Endothelial cell of umbilical vein (primary cell): ENCODE measurements around the gene DCDC1. TPM values are rescaled to one million over a fixed set of nuclear protein-coding genes. Genes with fewer than 3 reads are reported as not detected.
A peak's percentile ranks its signal among the peaks of the same experiment; 100 is the strongest.

Experiments
- BruUV-seq: library from RNA; stranded (reverse); fragments of 400-500 nt; replicated peaks from 2 replicates; lab custom pipeline; 2021; lab: Mats Ljungman, UMichigan
- CTCF ChIA-PET: fragments of 300-600, 350-600 bp; sonication (Branson Sonifier 250); formaldehyde crosslinking; loops from one replicate; lab custom pipeline; 2021; ENCODE audit warnings: antibody characterized with exemption, inconsistent platforms; lab: Charles Lee
- POLR2A ChIA-PET: fragments of 300-600, 350-600 bp; sonication (Branson Sonifier 250); formaldehyde crosslinking; loops from one replicate; lab custom pipeline; 2021; ENCODE audit warnings: antibody characterized with exemption, inconsistent platforms; lab: Charles Lee
- DNase-seq: peaks from one replicate; pipeline ENCODE4 v3.0.0-alpha.2; 2011; ENCODE audit warnings: low read depth, low spot score
- FAIRE-seq: peaks from 2 replicates; lab custom pipeline; 2011; peaks lifted over from hg19 to GRCh38; lab: Jason Lieb, UNC
- H2AFZ ChIP-seq: 2 replicates; pipeline ENCODE4 v1.6.0; 2012; ENCODE audit warnings: low read depth, low read length, control low read depth, inconsistent platforms
- H3K27ac ChIP-seq: 2 replicates; pipeline ENCODE4 v1.5.1; 2011; ENCODE audit warnings: low read depth, mild to moderate bottlenecking, control low read depth, low read length, moderate library complexity; ENCODE audit not compliant: insufficient read depth
- H3K27me3 ChIP-seq, 2 experiments: 2 replicates each; pipeline versions ENCODE4 v1.6.0 to v1.6.1; 2011; ENCODE audit warnings: low read length in 2 of 2, mixed read lengths in 1 of 2; ENCODE audit not compliant: control insufficient read depth in 2 of 2, insufficient read depth in 2 of 2
- H3K36me3 ChIP-seq, 2 experiments: 2 replicates in 1 of 2; 3 replicates in 1 of 2; pipeline ENCODE4 v1.5.1; 2011; ENCODE audit warnings: low read length in 2 of 2, mild to moderate bottlenecking in 1 of 2, moderate library complexity in 1 of 2; ENCODE audit not compliant: control insufficient read depth in 2 of 2, insufficient read depth in 2 of 2; ENCODE audit errors: extremely low read depth in 1 of 2
- H3K4me1 ChIP-seq: 3 replicates; pipeline ENCODE4 v1.5.1; 2011; ENCODE audit warnings: mild to moderate bottlenecking, low read length; ENCODE audit not compliant: control insufficient read depth, insufficient read depth; ENCODE audit errors: extremely low read depth
- H3K4me2 ChIP-seq: 2 replicates; pipeline ENCODE4 v1.6.1; 2011; ENCODE audit warnings: low read length, control low read depth, mixed read lengths; ENCODE audit not compliant: insufficient read depth
- H3K4me3 ChIP-seq, 3 experiments: fragments of 200-600 bp in 1 of 3; sonication (generic), shearing (Covaris generic) in 1 of 3; replicated peaks in 1 of 3; 2 replicates each; pipeline ENCODE4 v1.5.1; 2011 to 2016; ENCODE audit warnings: control low read depth in 3 of 3, low read length in 3 of 3, mild to moderate bottlenecking in 2 of 3, inconsistent platforms in 1 of 3, low read depth in 1 of 3, moderate library complexity in 1 of 3; ENCODE audit not compliant: insufficient read depth in 1 of 3
- H3K79me2 ChIP-seq: 2 replicates; pipeline ENCODE4 v1.6.0; 2012; ENCODE audit warnings: low read length, inconsistent platforms; ENCODE audit not compliant: control insufficient read depth, insufficient read depth
- H3K9ac ChIP-seq: replicated peaks from 2 replicates; pipeline ENCODE3; 2011; ENCODE audit warnings: low read length, control low read depth; ENCODE audit not compliant: insufficient read depth; ENCODE audit errors: extremely low read depth
- H3K9me1 ChIP-seq: replicated peaks from 3 replicates; pipeline ENCODE4 v1.6.0; 2011; ENCODE audit warnings: mild to moderate bottlenecking, low read length; ENCODE audit not compliant: control insufficient read depth, insufficient read depth; ENCODE audit errors: extremely low read depth
- H3K9me3 ChIP-seq: replicated peaks from 2 replicates; pipeline ENCODE4 v1.5.1; 2012; ENCODE audit warnings: low read length, inconsistent platforms; ENCODE audit not compliant: control insufficient read depth, insufficient read depth
- H4K20me1 ChIP-seq: replicated peaks from 2 replicates; pipeline ENCODE3; 2011; ENCODE audit warnings: mild to moderate bottlenecking, low read length; ENCODE audit not compliant: control insufficient read depth, insufficient read depth; ENCODE audit errors: extremely low read depth
- CTCF ChIP-seq, 2 donors: IDR thresholded peaks; 1 replicate in 1 of 2; 2 replicates in 1 of 2; pipeline ENCODE4 v1.5.1; 2011; ENCODE audit warnings: low read length in 2 of 2, mild to moderate bottlenecking in 2 of 2, moderate library complexity in 2 of 2, control low read depth in 1 of 2, inconsistent platforms in 1 of 2, low read depth in 1 of 2; ENCODE audit not compliant: insufficient read depth in 1 of 2; ENCODE audit errors: extremely low read depth in 1 of 2
- EZH2 ChIP-seq: IDR thresholded peaks from 2 replicates; pipeline ENCODE4 v1.6.1; 2012; ENCODE audit warnings: borderline replicate concordance, low read depth, mild to moderate bottlenecking, moderate library complexity, low read length, inconsistent platforms; ENCODE audit not compliant: severe bottlenecking
- FOS ChIP-seq: IDR thresholded peaks from 2 replicates; pipeline ENCODE4 v1.6.1; 2011; ENCODE audit warnings: mild to moderate bottlenecking, low read length, moderate library complexity, borderline replicate concordance; ENCODE audit not compliant: insufficient read depth
- GATA2 ChIP-seq: IDR thresholded peaks from 2 replicates; pipeline ENCODE4 v1.7.0; 2011; ENCODE audit warnings: low read depth, mild to moderate bottlenecking, moderate library complexity, mixed read lengths, low read length; ENCODE audit not compliant: insufficient read length, insufficient read depth
- JUN ChIP-seq: IDR thresholded peaks from 2 replicates; pipeline ENCODE4 v1.6.1; 2011; ENCODE audit warnings: borderline replicate concordance, low read depth; ENCODE audit not compliant: insufficient read length, insufficient read depth
- MAX ChIP-seq: IDR thresholded peaks from 2 replicates; pipeline ENCODE4 v1.6.1; 2011; ENCODE audit not compliant: insufficient read depth, insufficient read length
- MYC ChIP-seq: IDR thresholded peaks from one replicate; pipeline ENCODE4 v1.6.1; 2011; ENCODE audit warnings: mild to moderate bottlenecking, low read depth, low read length
- POLR2A ChIP-seq: IDR thresholded peaks from 2 replicates; pipeline ENCODE4 v1.6.1; 2012; ENCODE audit warnings: low read depth, mild to moderate bottlenecking, control low read depth, low read length
- POLR2AphosphoS5 ChIP-seq: IDR thresholded peaks from 2 replicates; pipeline ENCODE4 v1.6.1; 2012; ENCODE audit warnings: low read depth, mild to moderate bottlenecking, control low read depth, low read length, moderate library complexity; ENCODE audit not compliant: insufficient read depth
- dilution Hi-C: fragments of 300-500 bp; cut with MboI; formaldehyde crosslinking; loops from one replicate; pipeline ENCODE4 v1.15.0; 2019; ENCODE audit warnings: low sequenced_read_pairs; ENCODE audit not compliant: extremely low pct_ligation_motif_present
- intact Hi-C: fragments of 100-400 bp; cut with micrococcal nuclease; formaldehyde crosslinking; loops from one replicate; pipeline ENCODE4 v1.10.0; 2022
- polyA plus RNA-seq, 4 experiments: library from polyadenylated mRNA; depleted of rRNA in 3 of 4; stranded (reverse) in 3 of 4; unstranded in 1 of 4; fragments of >200 nt; gene quantifications; 2 replicates each; pipeline versions ENCODE4 v1.2.1 to v1.2.3, GENCODE V29; 2011 to 2012; ENCODE audit warnings: missing spikeins in 1 of 4
- total RNA-seq: library from RNA; stranded (reverse); gene quantifications from 2 replicates; pipeline ENCODE4 v1.2.3, GENCODE V29; 2021

DCDC1 gene
- total and polyA plus RNA-seq, 2 donors (not counting 3 experiments of a cell fraction or from before 2014, with no cell fraction given): 0.04 TPM; not detected in 1

- H3K9ac ChIP-seq: no peak overlapping the region
- ChIA-PET POLR2A (no interaction called here), CTCF (interaction anchor here (0.7 to 3.2 kb wide), 22 partner anchors 9 to 957 kb away, joined by 3 to 25 read pairs (median 5); partner anchors contain the start of genes DCDC1 and DNAJC24)
- TF ChIP-seq CTCF (IDR thresholded peaks at IDR 0.05; ENCODE audit: extremely low read depth in 1 of 2, insufficient read depth in 1 of 2, low read depth in 1 of 2, low read length in 2 of 2): peak; percentile 49 to 70
- no peak for TF ChIP-seq GATA2
- DNase-seq: peak; percentile 43
- no peaks in the 10 kb centered on the region for H3K9me1 ChIP-seq
- no TSS peak for BruUV-seq
- dilution Hi-C loops: no loop called here
- peaks cover 3 to 4% of the 10 kb centered on the region in 2 experiments for H3K27me3 ChIP-seq
- H2AFZ ChIP-seq: no peak overlapping the region
- H3K36me3 ChIP-seq: no peaks in the 10 kb centered on the region
- H3K9me3 ChIP-seq: no peaks in the 10 kb centered on the region
- H3K4me3 ChIP-seq: no peak overlapping the region
- no peaks in the 10 kb centered on the region for H3K4me1 ChIP-seq
- peak; percentile 52 for FAIRE-seq
- no peak overlapping the region for H3K4me2 ChIP-seq
- intact Hi-C loops: loop anchor here (1.0 to 2.0 kb wide), 3 partner anchors 530 to 836 kb away; no protein-coding TSS in a partner anchor
- no peak overlapping the region for H3K27ac ChIP-seq
- H4K20me1 ChIP-seq: no peaks in the 10 kb centered on the region
- no peaks in the 10 kb centered on the region for H3K79me2 ChIP-seq
Observed at GRCh38 chr11:31340903-31341572, 28.5 kb downstream of the DCDC1 start.

GRCh38 chr11:31337806-31338205 lies 31.7 kb downstream of the DCDC1 start:
- Histone ChIP-seq H3K4me1 (no peaks in the 10 kb centered on the region), H3K27ac (no peak overlapping the region), H3K4me2 (no peak overlapping the region), H4K20me1 (no peaks in the 10 kb centered on the region), H3K9me1 (no peaks in the 10 kb centered on the region), H3K9ac (no peak overlapping the region), H3K79me2 (no peaks in the 10 kb centered on the region), H3K36me3 (no peaks in the 10 kb centered on the region), H3K27me3 (peaks cover 3 to 4% of the 10 kb centered on the region in 2 experiments), H2AFZ (no peak overlapping the region), H3K4me3 (no peak overlapping the region), H3K9me3 (no peaks in the 10 kb centered on the region)
- CTCF ChIA-PET: interaction anchor here (0.8 kb wide), 1 partner anchor 13 kb away, joined by 3 read pairs; no protein-coding TSS in a partner anchor
- no peak for TF ChIP-seq POLR2A
- TF ChIP-seq MYC: no peak
- no peak for TF ChIP-seq POLR2AphosphoS5
- TF ChIP-seq GATA2: no peak
- no peak for TF ChIP-seq FOS
- no peak for TF ChIP-seq MAX
- TF ChIP-seq EZH2: no peak
- TF ChIP-seq JUN: no peak
- TF ChIP-seq CTCF (IDR thresholded peaks at IDR 0.05; ENCODE audit: extremely low read depth in 1 of 2, insufficient read depth in 1 of 2, low read depth in 1 of 2, low read length in 2 of 2): no peak
- intact Hi-C loops: no loop called here
- DNase-seq: no peak
- dilution Hi-C loops: no loop called here
- no TSS peak for BruUV-seq
- POLR2A ChIA-PET: no interaction called here
- FAIRE-seq: no peak
